Heart right ventricle (tissue), 16 donors: Measurements from ENCODE around the gene MYO6. TPM values are rescaled to one million over a fixed set of nuclear protein-coding genes. Genes with fewer than 3 reads are reported as not detected.

Experiments
- ATAC-seq, 8 donors: fragments of 200-7000 bp; cut with Tn5 transposase; one replicate each; pipeline ENCODE4 v1.9.1; 2020; ENCODE audit warnings: mild to moderate bottlenecking in 8 of 8, moderate library complexity in 8 of 8, moderate number of reproducible peaks in 1 of 8
- DNase-seq, 2 donors: peaks; one replicate each; pipeline ENCODE4 v3.0.0-alpha.2; 2020
- H3K27ac ChIP-seq, 10 donors: fragments of 200-600 bp; sonication (generic) in 2 of 10; one replicate each; pipeline versions ENCODE4 v1.5.0 to v1.8.0; 2020 to 2022; ENCODE audit warnings: mild to moderate bottlenecking in 3 of 10
- H3K27me3 ChIP-seq, 7 donors: fragments of 200-600 bp; one replicate each; pipeline ENCODE4 v1.8.0; 2021 to 2022; ENCODE audit warnings: mild to moderate bottlenecking in 2 of 7
- H3K36me3 ChIP-seq, 9 donors: fragments of 200-600 bp; sonication (generic) in 1 of 9; one replicate each; pipeline versions ENCODE4 v1.5.0 to v1.8.0; 2020 to 2022; ENCODE audit warnings: mild to moderate bottlenecking in 2 of 9
- H3K4me1 ChIP-seq, 9 donors: fragments of 200-600 bp; sonication (generic) in 1 of 9; one replicate each; pipeline versions ENCODE4 v1.5.0 to v1.8.0; 2020 to 2022; ENCODE audit warnings: mild to moderate bottlenecking in 4 of 9
- H3K4me3 ChIP-seq, 10 donors: fragments of 200-600 bp; sonication (generic) in 2 of 10; one replicate each; pipeline versions ENCODE4 v1.5.0 to v1.8.0; 2020 to 2022; ENCODE audit warnings: mild to moderate bottlenecking in 7 of 10, moderate library complexity in 2 of 10
- H3K9me3 ChIP-seq, 11 donors: fragments of 200-600 bp in 10 of 11; sonication (generic) in 2 of 11; one replicate each; pipeline versions ENCODE4 v1.5.0 to v1.8.0; 2013 to 2022; ENCODE audit warnings: mild to moderate bottlenecking in 2 of 11, control low read depth in 1 of 11, moderate library complexity in 1 of 11
- WGBS, 2 donors: extraction: QIAGEN DNeasy Blood & Tissue Kit; methylation state at CpG; one replicate each; pipeline ENCODE4 v1.1.7; 2013; ENCODE audit warnings: inconsistent platforms in 1 of 2; 5-methylcytosine and 5-hydroxymethylcytosine counted together
- intact Hi-C, 10 donors: fragments of 100-400 bp; cut with DNase I; formaldehyde crosslinking; loops; one replicate each; pipeline versions ENCODE4 v1.11.1 to v1.14.2; 2022
- polyA plus RNA-seq, 2 donors: library from polyadenylated mRNA; stranded (reverse); fragments of 200-250 nt; gene quantifications; one replicate each; pipeline ENCODE4 v1.2.3, GENCODE V29; 2013
- total RNA-seq, 10 donors: library from RNA; stranded (reverse); fragmentation: NEBNext Ultra II Directional in 3 of 10; extraction: Animal tissue kit (Norgen Biotek cat#: 25700) in 3 of 10; gene quantifications; one replicate each; pipeline versions ENCODE4 v1.2.1 to v1.2.4, GENCODE V29; 2021 to 2023
- TF ChIP-seq, protein P1 (sequence below), 9 donors: fragments of 200-600 bp; sonication (generic) in 2 of 9; IDR thresholded peaks; one replicate each; pipeline versions ENCODE4 v1.5.0 to v1.8.0; 2021 to 2022; ENCODE audit warnings: antibody characterized with exemption in 9 of 9, mild to moderate bottlenecking in 5 of 9, moderate library complexity in 1 of 9
- donor health status: Arrhythmogenic right ventricular cardiomyopathy.
- donor health status: ischemic (EF 13 %, LVEDD 7.1; RV severe dilation, severe dysfunction).
- donor health status: healthy with polysubstance abuse.
- donor health status: DM: no; HTN: yes; CAD: no.
- donor health status: DM: no; HTN: no; CAD: no.
- donor health status: ischemic (EF 25% LVEDD 6.9; RV normal size, moderate dysfunction).
- donor health status: ischemic (EF 25% LVEDD 5.7; RV mildly dilated, moderate dysfunction).
- donor health status: healthy.
- donor health status: DM: yes; HTN: yes; CAD: no.
- donor health status: Ischemic cardiomyopathy.
- donor health status: ischemic (EF 35%, LVEDD 5.7; RV mildly dilated, moderate dysfunction).
- donor health status: nonischemic (EF 11% LVEDD 7.7; RV severe dilation, severe dysfunction).
- donor health status: DM: yes; HTN: yes; CAD: no.
- donor health status: PGD.
- donor health status: ischemic (EF 29% LVEDD 5.4; RV normal size, mild dysfunction).
- donor health status: nonischemic (EF 23%, LVEDD 6.1; RV moderate dilation, normal function).

Gene MYO6
- total and polyA plus RNA-seq, 12 donors: 2.4 to 9.7 (median 5.1) TPM

DNA sequence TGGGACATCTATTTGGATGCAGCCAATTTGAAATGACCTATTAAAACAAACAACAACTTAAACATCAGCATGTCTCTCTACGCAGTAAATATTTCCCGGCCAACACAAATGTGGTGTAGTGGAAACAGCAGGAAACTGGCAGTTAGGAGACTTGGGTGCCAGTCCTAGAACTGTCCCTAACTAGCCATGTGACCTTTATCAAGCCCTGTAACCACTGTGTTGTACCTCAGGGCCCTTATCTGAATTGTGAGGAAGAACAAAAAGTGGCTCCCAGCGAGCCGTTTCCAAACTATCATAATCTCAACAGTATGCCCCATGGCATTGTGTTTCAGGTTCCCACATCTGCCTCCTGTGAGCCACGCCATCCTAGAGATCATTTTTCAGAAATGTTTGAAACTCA, 198.9 kb downstream of the MYO6 start:
- H3K27ac ChIP-seq: no peak overlapping the region
- H3K4me3 ChIP-seq: no peak overlapping the region
- WGBS, 2 donors: 52 to 64% methylated on average over 5 of the region's 5 CpGs
- no peaks in the 10 kb centered on the region for H3K36me3 ChIP-seq
- TF ChIP-seq, protein P1, sequence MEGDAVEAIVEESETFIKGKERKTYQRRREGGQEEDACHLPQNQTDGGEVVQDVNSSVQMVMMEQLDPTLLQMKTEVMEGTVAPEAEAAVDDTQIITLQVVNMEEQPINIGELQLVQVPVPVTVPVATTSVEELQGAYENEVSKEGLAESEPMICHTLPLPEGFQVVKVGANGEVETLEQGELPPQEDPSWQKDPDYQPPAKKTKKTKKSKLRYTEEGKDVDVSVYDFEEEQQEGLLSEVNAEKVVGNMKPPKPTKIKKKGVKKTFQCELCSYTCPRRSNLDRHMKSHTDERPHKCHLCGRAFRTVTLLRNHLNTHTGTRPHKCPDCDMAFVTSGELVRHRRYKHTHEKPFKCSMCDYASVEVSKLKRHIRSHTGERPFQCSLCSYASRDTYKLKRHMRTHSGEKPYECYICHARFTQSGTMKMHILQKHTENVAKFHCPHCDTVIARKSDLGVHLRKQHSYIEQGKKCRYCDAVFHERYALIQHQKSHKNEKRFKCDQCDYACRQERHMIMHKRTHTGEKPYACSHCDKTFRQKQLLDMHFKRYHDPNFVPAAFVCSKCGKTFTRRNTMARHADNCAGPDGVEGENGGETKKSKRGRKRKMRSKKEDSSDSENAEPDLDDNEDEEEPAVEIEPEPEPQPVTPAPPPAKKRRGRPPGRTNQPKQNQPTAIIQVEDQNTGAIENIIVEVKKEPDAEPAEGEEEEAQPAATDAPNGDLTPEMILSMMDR (IDR thresholded peaks at IDR 0.05): no peak
- ATAC-seq (peak in 1 of 8 donors; percentile 70), DNase-seq (no peak)
- H3K9me3 ChIP-seq: no peaks in the 10 kb centered on the region
- intact Hi-C loops: loop anchor here in 1 of 10 donors (5.0 kb wide), 1 partner anchor 404 kb away; no protein-coding TSS in a partner anchor
- H3K4me1 ChIP-seq: peaks cover 0 to 13% (median 6%) of the 10 kb centered on the region in 9 donors
- no peaks in the 10 kb centered on the region for H3K27me3 ChIP-seq

DNA sequence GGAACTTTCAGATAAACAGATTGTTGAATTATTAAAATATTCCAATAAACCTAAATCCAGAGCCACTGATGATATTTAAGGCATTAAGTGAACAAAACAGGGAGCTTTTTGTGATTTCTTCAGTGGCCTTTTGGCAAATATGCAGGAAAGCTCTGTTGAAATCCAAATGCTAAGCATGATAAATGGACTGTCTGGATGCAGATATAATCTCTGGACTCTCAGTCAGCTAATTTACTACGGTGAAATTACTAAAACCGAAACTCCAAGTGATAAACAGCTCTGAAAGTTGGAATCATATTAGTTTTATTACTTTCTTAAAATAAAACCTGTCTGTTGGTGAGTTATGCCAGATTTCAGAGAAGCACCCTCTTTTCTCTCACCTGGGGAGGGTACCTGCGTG, 203.1 kb downstream of the MYO6 start:
- no peak overlapping the region for H3K4me3 ChIP-seq
- ATAC-seq (no peak), DNase-seq (no peak)
- H3K27me3 ChIP-seq: no peaks in the 10 kb centered on the region
- no peak overlapping the region for H3K27ac ChIP-seq
- H3K4me1 ChIP-seq: peaks cover 0 to 13% (median 6%) of the 10 kb centered on the region in 9 donors
- TF ChIP-seq, protein P1 (IDR thresholded peaks at IDR 0.05): no peak
- H3K9me3 ChIP-seq: peaks cover 0 to 11% (median 0%) of the 10 kb centered on the region in 11 donors
- WGBS, 2 donors: 37 to 50% methylated on average over 3 of the region's 3 CpGs
- intact Hi-C loops: no loop called here
- no peaks in the 10 kb centered on the region for H3K36me3 ChIP-seq

DNA sequence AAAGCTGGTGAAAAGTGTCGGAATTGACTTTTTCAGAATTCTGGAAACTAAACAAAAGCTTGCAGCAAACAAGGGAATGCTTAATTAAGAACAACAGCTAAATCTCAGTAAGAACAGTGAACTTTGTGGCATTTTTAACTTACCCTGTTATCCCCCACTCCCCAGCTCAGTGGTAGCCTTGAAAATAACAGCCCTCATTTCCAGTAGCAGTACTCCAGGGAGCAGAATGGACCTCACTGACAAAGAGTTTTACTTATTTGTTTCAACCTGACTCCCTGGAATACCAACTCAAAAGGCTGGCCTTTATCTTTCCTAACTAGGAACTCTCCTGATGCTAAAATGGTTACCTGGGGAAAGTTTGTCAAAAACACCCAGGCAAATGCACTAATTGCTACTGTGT, 214.5 kb downstream of the MYO6 start:
- Histone ChIP-seq H3K27ac (no peak overlapping the region), H3K27me3 (no peaks in the 10 kb centered on the region), H3K9me3 (peaks cover 0 to 4% (median 0%) of the 10 kb centered on the region in 11 donors), H3K36me3 (no peaks in the 10 kb centered on the region), H3K4me3 (no peak overlapping the region), H3K4me1 (no peaks in the 10 kb centered on the region)
- ATAC-seq (no peak), DNase-seq (no peak)
- WGBS, 2 donors: 88% methylated on average over 1 of the region's 1 CpG
- intact Hi-C loops: no loop called here
- TF ChIP-seq, protein P1 (IDR thresholded peaks at IDR 0.05): no peak

DNA sequence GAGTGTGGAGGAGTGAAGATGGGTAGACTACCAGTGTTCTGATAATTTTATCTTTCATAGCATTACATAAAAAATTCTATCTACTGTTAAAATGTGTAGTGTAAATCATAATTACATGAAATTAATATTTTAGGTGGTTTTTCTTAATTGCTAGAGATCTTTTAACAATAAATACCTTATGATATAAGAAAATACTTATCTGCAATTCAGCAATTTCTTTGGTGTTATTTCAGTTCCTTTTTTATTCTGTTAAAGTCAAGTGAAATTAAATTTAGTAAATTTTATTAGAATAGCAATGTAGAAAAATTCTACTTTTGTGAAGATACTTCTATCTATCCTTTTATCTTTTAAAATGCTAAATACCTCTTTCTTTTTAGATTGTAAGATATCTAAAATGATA, 219.1 kb downstream of the MYO6 start:
- Histone ChIP-seq H3K27ac (no peak overlapping the region), H3K9me3 (no peaks in the 10 kb centered on the region), H3K36me3 (no peaks in the 10 kb centered on the region), H3K27me3 (no peaks in the 10 kb centered on the region), H3K4me3 (no peak overlapping the region), H3K4me1 (no peaks in the 10 kb centered on the region)
- DNase-seq (no peak), ATAC-seq (no peak)
- intact Hi-C loops: no loop called here
- TF ChIP-seq, protein P1 (IDR thresholded peaks at IDR 0.05): no peak

Other genes with a start within 250 kb of the MYO6 start
- gene SENP6, start 147.4 kb upstream of the MYO6 start, total RNA-seq: 10 to 100 TPM; 48.8 to 72.5 (median 64.9) TPM
- 10 to 100 TPM; 14.1 to 35.3 TPM for gene SENP6, start 147.4 kb upstream of the MYO6 start, polyA plus RNA-seq